ENCODE measurements around the gene RIBC1. TPM values are rescaled to one million over a fixed set of nuclear protein-coding genes. Genes with fewer than 3 reads are reported as not detected.

RIBC1 gene
- total and polyA plus RNA-seq, 2 experiments from 2014 or later, result 0.45 to 0.55 TPM

- no peak overlapping the region for H3K4me3 ChIP-seq
- H3F3A ChIP-seq (replicated peaks; ENCODE audit: low read depth), result no peaks in the 10 kb centered on the region
- no peaks in the 10 kb centered on the region for H4K20me1 ChIP-seq (replicated peaks; ENCODE audit: insufficient read depth)
- no peaks in the 10 kb centered on the region for H3K27me3 ChIP-seq (ENCODE audit: insufficient read depth)
- H3K36me3 ChIP-seq (ENCODE audit: insufficient read depth), result no peaks in the 10 kb centered on the region
- no peaks in the 10 kb centered on the region for H3K4me1 ChIP-seq (ENCODE audit: insufficient read depth)
- ATAC-seq (no peak), DNase-seq (ENCODE audit: low spot score) (no peak)
- no peaks in the 10 kb centered on the region for H3K27me3 Mint-ChIP-seq (ENCODE audit: insufficient read depth, low read depth, poor library complexity)
- H3K4me3 Mint-ChIP-seq, result no peak overlapping the region
- no peaks in the 10 kb centered on the region for H3K79me2 ChIP-seq (replicated peaks; ENCODE audit: insufficient read depth)
- peaks cover 14% of the 10 kb centered on the region for H3K36me3 Mint-ChIP-seq (ENCODE audit: low read depth)
- no peak for TF ChIP-seq STAT1 (IDR thresholded peaks at IDR 0.05; ENCODE audit: unreplicated experiment)
- no peak for TF ChIP-seq ZNF462 (CRISPR knock-in tag; IDR thresholded peaks at IDR 0.05)
- no peak for TF ChIP-seq ZNF331 (CRISPR knock-in tag; IDR thresholded peaks at IDR 0.05; ENCODE audit: low read depth)
- TF ChIP-seq POLR2AphosphoS5 (IDR thresholded peaks at IDR 0.05; ENCODE audit: low read depth), result no peak
- no peak for TF ChIP-seq ETS1 (IDR thresholded peaks at IDR 0.05)
- no peak for TF ChIP-seq REST (IDR thresholded peaks at IDR 0.05; ENCODE audit: unreplicated experiment)
- no peak for TF ChIP-seq EZH2phosphoT487 (IDR thresholded peaks at IDR 0.05; ENCODE audit: unreplicated experiment)
- TF ChIP-seq EZH2 (IDR thresholded peaks at IDR 0.05; ENCODE audit: low read depth, unreplicated experiment), result no peak
- no peak for TF ChIP-seq CREB1 (CRISPR knock-in tag; IDR thresholded peaks at IDR 0.05; ENCODE audit: low read depth)
- no peak for TF ChIP-seq ZNF114 (CRISPR knock-in tag; IDR thresholded peaks at IDR 0.05)
- TF ChIP-seq NANOG (IDR thresholded peaks at IDR 0.05; ENCODE audit: borderline replicate concordance), result no peak
- no peak for TF ChIP-seq JUNB (IDR thresholded peaks at IDR 0.05; ENCODE audit: unreplicated experiment)
- TF ChIP-seq CTCF (conservative IDR thresholded peaks at IDR 0.05; ENCODE audit: low read depth in 2 of 2), result no peak
- H3K4me2 ChIP-seq, result no peak overlapping the region
- H3K27ac Mint-ChIP-seq, result no peak overlapping the region
- H3K9me2 ChIP-seq (ENCODE audit: insufficient read depth), result no peaks in the 10 kb centered on the region
- no peaks in the 10 kb centered on the region for H3K4me1 Mint-ChIP-seq
- no peak overlapping the region for H3K27ac ChIP-seq (ENCODE audit: low read depth)
- no peak overlapping the region for H2AFZ ChIP-seq
- no peaks in the 10 kb centered on the region for H3K9me3 Mint-ChIP-seq
Observed at GRCh38 chrX:53374222-53374820, 48.4 kb upstream of the RIBC1 start.

Measured in GM23338 (cell line).